Panc1 (cell line): ENCODE data around the gene HOXA2. TPM values are rescaled to one million over a fixed set of nuclear protein-coding genes. Genes with fewer than 3 reads are reported as not detected.
A peak's percentile ranks its signal among the peaks of the same experiment; 100 is the strongest.

Experiments used
- ATAC-seq: fragments of 200-7000 bp; cut with Tn5 transposase; 2 replicates; pipeline ENCODE4 v1.9.1; 2020; ENCODE audit warnings: mild to moderate bottlenecking, moderate library complexity
- BruUV-seq: library from RNA; stranded (reverse); fragments of 400-500 nt; replicated peaks from 2 replicates; lab custom pipeline; 2021; lab: Mats Ljungman, UMichigan
- CTCF ChIA-PET: fragments of 300-600 bp; sonication (Branson Sonifier 250); formaldehyde crosslinking; loops from one replicate; lab custom pipeline; 2022; ENCODE audit warnings: antibody characterized with exemption; lab: Charles Lee
- POLR2A ChIA-PET: fragments of 300-600 bp; sonication (Branson Sonifier 250); formaldehyde crosslinking; loops from one replicate; lab custom pipeline; 2022; ENCODE audit warnings: antibody characterized with exemption; lab: Charles Lee
- DNase-seq: peaks from one replicate; pipeline ENCODE4 v3.0.0-alpha.2; 2010; ENCODE audit warnings: low read depth, low spot score
- H3K27ac ChIP-seq: 2 replicates; pipeline ENCODE4 v1.5.1; 2011; ENCODE audit warnings: mild to moderate bottlenecking, low read length, inconsistent platforms
- H3K27me3 ChIP-seq: fragments of 200-500 bp; sonication (Bioruptor generic); 2 replicates; pipeline ENCODE4 v1.6.0; 2014; ENCODE audit warnings: low read length, inconsistent platforms; ENCODE audit not compliant: control insufficient read depth, insufficient read depth
- H3K36me3 ChIP-seq: fragments of 200-500 bp; sonication (Bioruptor generic); 2 replicates; pipeline ENCODE4 v1.5.1; 2014; ENCODE audit warnings: inconsistent platforms, mild to moderate bottlenecking, low read length, moderate library complexity; ENCODE audit not compliant: control insufficient read depth, insufficient read depth
- H3K4me1 ChIP-seq: 2 replicates; pipeline ENCODE4 v1.5.1; 2011; ENCODE audit warnings: inconsistent platforms, mild to moderate bottlenecking, low read length, moderate library complexity; ENCODE audit not compliant: control insufficient read depth, insufficient read depth
- H3K4me3 ChIP-seq, 2 experiments: 2 replicates each; pipeline ENCODE4 v1.5.1; 2011 to 2012; ENCODE audit warnings: low read depth in 2 of 2, low read length in 2 of 2, mild to moderate bottlenecking in 2 of 2, inconsistent platforms in 1 of 2, moderate library complexity in 1 of 2
- H3K9me3 ChIP-seq: fragments of 200-500 bp; sonication (Bioruptor generic); 2 replicates; pipeline ENCODE4 v1.5.1; 2014; ENCODE audit warnings: low read depth, mild to moderate bottlenecking, inconsistent platforms, low read length, moderate library complexity; ENCODE audit not compliant: control insufficient read depth, insufficient read depth
- POLR2AphosphoS5 ChIP-seq: IDR thresholded peaks from 2 replicates; pipeline ENCODE4 v1.6.1; 2012; ENCODE audit warnings: mild to moderate bottlenecking, low read depth, low read length, moderate library complexity
- SIN3A ChIP-seq: IDR thresholded peaks from 2 replicates; pipeline ENCODE4 v1.6.1; 2012; ENCODE audit warnings: low read depth, mild to moderate bottlenecking, low read length, moderate library complexity, borderline replicate concordance; ENCODE audit not compliant: insufficient read depth
- TCF7L2 ChIP-seq: IDR thresholded peaks from 2 replicates; pipeline ENCODE4 v1.6.1; 2011; ENCODE audit warnings: mild to moderate bottlenecking, low read depth, low read length, inconsistent platforms
- in situ Hi-C: cut with HindIII; loops from 2 replicates; pipeline ENCODE4 v1.10.0; 2016; ENCODE audit warnings: low sequenced_read_pairs, low pct_unique_long_range_greater_than_20kb
- intact Hi-C: fragments of 100-400 bp; cut with micrococcal nuclease; formaldehyde crosslinking; loops from one replicate; pipeline ENCODE4 v1.10.0; 2022; ENCODE audit not compliant: unreplicated experiment
- total RNA-seq: library from RNA; stranded (reverse); gene quantifications from one replicate; pipeline ENCODE4 v1.2.1, GENCODE V29; 2021; ENCODE audit not compliant: unreplicated experiment
- TF ChIP-seq, protein P1 (sequence below): fragments of 450-650 bp; IDR thresholded peaks from 2 replicates; pipeline ENCODE4 v1.5.1; 2017; ENCODE audit warnings: mild to moderate bottlenecking
- TF ChIP-seq, protein P2 (sequence below), 2 experiments: IDR thresholded peaks; 2 replicates each; pipeline ENCODE4 v1.6.1; 2011 to 2012; ENCODE audit warnings: low read depth in 2 of 2, control low read depth in 1 of 2, low read length in 1 of 2, mild to moderate bottlenecking in 1 of 2, moderate library complexity in 1 of 2; ENCODE audit not compliant: insufficient read depth in 1 of 2

Gene HOXA2
- total RNA-seq, 1 experiment from 2014 or later, result 2.9 TPM

DNA sequence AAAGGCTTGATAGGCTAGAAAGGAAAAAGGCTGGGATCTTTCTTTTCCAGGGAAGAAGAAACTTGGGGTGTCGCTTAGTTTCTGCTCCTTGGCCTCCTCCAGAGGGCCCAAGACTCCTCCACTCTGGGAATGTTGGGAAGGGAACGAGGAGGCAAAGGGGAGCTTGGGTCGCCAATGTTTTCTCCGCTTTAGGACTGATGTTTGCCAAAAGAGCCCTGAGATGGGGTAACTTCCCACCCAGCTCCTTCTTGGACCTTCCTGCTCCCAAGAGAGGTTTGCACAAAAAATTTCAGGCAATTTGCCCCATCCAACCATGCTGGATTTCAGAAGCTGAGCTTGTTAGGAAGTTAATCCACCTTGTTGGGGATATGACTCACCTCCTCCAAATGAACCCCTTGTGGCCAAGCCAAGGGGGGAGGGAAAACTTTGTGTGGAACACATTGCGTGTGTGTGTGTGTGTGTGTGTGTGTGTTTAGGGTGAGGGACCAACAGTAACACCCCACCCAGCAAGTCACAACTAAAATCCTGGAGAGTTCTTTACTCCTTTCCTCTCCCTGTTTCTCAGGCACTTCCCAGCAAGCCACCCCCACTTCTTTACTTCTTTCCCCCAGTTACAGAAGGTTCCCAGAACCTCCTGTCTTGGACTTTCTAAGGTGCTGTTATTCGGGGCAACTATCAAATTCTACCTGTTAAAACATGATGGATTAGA is 8.7 kb upstream of the HOXA2 start:
- peak overlapping the region; percentile 100 for H3K27ac ChIP-seq
- CTCF ChIA-PET, result interaction anchor here (0.7 kb wide), 1 partner anchor 232 kb away, joined by 3 read pairs; no protein-coding TSS in a partner anchor
- no peak for DNase-seq

DNA sequence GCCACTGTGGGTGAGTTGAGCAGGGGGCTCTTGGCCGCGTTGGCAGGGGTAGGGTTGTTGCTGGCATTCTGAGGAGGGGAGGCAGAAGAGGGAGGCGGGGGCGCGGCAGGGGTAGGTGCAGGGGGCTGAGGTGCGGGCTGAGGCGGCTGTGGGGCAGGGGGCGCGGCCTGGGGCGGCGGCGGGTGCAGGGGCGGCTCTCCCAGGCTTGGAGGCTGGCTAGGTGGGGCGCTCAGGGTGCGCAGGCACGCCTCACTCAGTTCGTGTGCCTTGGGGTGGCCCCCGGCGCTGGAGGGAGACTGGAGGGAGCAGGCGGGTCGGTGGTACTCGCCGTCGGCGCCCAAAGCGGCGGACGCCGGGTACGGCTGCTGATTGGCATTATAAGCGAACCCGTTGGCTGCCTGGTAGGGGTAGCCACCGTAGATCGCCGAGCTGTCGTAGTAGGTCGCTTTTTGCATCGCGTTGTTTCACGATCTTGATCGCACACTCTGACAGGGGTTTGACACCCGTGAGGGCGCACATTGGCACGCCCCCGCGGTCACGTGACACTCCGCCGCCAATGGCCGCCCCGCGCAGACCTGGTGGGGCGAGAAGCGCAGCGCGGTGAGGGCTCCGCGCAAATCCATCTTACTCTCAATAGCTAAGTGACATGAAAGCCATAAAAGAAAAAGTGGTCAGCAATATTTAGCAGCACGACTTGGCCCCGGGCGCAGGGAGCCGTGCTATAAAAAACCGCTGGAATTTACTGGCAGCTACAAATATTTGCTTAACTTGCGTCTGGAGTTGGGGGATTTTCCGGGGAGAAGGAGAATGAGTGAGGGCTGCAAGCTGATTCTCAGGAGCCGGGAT is 7.9 kb upstream of the HOXA2 start:
- in situ Hi-C loops (no loop called here), intact Hi-C loops (no loop called here)
- peaks cover 49% of the 10 kb centered on the region for H3K4me1 ChIP-seq
- ATAC-seq, result peak; percentile 43
- peak overlapping the region; percentile 77 to 92 for H3K4me3 ChIP-seq
- H3K36me3 ChIP-seq, result 0 out of 2 replicates have a peak, but pooled peaks cover 2% of the 10 kb centered on the region
- ChIA-PET CTCF (interaction anchor here (0.5 to 1.4 kb wide), 3 partner anchors 12 to 247 kb away, joined by 3 to 10 read pairs (median 5); no protein-coding TSS in a partner anchor), POLR2A (interaction anchor here (0.6 to 0.8 kb wide), 4 partner anchors 10 to 532 kb away, joined by 3 to 4 read pairs (median 3); no protein-coding TSS in a partner anchor)
- H3K9me3 ChIP-seq, result no peaks in the 10 kb centered on the region
- H3K27me3 ChIP-seq, result no peaks in the 10 kb centered on the region
- DNase-seq, result no peak
- TF ChIP-seq TCF7L2 (peak; percentile 89), SIN3A (peak; percentile 92), POLR2AphosphoS5 (peak; percentile 90; the same call in 1 of the 2 replicates)
- TF ChIP-seq, protein P1, sequence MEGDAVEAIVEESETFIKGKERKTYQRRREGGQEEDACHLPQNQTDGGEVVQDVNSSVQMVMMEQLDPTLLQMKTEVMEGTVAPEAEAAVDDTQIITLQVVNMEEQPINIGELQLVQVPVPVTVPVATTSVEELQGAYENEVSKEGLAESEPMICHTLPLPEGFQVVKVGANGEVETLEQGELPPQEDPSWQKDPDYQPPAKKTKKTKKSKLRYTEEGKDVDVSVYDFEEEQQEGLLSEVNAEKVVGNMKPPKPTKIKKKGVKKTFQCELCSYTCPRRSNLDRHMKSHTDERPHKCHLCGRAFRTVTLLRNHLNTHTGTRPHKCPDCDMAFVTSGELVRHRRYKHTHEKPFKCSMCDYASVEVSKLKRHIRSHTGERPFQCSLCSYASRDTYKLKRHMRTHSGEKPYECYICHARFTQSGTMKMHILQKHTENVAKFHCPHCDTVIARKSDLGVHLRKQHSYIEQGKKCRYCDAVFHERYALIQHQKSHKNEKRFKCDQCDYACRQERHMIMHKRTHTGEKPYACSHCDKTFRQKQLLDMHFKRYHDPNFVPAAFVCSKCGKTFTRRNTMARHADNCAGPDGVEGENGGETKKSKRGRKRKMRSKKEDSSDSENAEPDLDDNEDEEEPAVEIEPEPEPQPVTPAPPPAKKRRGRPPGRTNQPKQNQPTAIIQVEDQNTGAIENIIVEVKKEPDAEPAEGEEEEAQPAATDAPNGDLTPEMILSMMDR, result no peak
- TF ChIP-seq, protein P2, sequence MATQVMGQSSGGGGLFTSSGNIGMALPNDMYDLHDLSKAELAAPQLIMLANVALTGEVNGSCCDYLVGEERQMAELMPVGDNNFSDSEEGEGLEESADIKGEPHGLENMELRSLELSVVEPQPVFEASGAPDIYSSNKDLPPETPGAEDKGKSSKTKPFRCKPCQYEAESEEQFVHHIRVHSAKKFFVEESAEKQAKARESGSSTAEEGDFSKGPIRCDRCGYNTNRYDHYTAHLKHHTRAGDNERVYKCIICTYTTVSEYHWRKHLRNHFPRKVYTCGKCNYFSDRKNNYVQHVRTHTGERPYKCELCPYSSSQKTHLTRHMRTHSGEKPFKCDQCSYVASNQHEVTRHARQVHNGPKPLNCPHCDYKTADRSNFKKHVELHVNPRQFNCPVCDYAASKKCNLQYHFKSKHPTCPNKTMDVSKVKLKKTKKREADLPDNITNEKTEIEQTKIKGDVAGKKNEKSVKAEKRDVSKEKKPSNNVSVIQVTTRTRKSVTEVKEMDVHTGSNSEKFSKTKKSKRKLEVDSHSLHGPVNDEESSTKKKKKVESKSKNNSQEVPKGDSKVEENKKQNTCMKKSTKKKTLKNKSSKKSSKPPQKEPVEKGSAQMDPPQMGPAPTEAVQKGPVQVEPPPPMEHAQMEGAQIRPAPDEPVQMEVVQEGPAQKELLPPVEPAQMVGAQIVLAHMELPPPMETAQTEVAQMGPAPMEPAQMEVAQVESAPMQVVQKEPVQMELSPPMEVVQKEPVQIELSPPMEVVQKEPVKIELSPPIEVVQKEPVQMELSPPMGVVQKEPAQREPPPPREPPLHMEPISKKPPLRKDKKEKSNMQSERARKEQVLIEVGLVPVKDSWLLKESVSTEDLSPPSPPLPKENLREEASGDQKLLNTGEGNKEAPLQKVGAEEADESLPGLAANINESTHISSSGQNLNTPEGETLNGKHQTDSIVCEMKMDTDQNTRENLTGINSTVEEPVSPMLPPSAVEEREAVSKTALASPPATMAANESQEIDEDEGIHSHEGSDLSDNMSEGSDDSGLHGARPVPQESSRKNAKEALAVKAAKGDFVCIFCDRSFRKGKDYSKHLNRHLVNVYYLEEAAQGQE (IDR thresholded peaks at IDR 0.05; ENCODE audit: insufficient read depth in 1 of 2, low read depth in 2 of 2, low read length in 1 of 2), result no peak
- no TSS peak for BruUV-seq
- peak overlapping the region; percentile 100 for H3K27ac ChIP-seq

More for the DNA sequence above, 8.7 kb upstream of the HOXA2 start:
- H3K4me3 ChIP-seq, result peak overlapping the region; percentile 77 to 92
- POLR2A ChIA-PET, result interaction anchor here (0.6 to 0.8 kb wide), 5 partner anchors 9 to 531 kb away, joined by 3 to 4 read pairs (median 3); no protein-coding TSS in a partner anchor
- 0 out of 2 replicates have a peak, but pooled peaks cover 2% of the 10 kb centered on the region for H3K36me3 ChIP-seq
- no peaks in the 10 kb centered on the region for H3K9me3 ChIP-seq
- peaks cover 41% of the 10 kb centered on the region for H3K4me1 ChIP-seq
- in situ Hi-C loops (no loop called here), intact Hi-C loops (no loop called here)
- ATAC-seq, result no peak
- TF ChIP-seq, protein P2 (IDR thresholded peaks at IDR 0.05; ENCODE audit: insufficient read depth in 1 of 2, low read depth in 2 of 2, low read length in 1 of 2), result no peak
- TF ChIP-seq SIN3A (no peak; the same call in 1 of the 2 replicates), TCF7L2 (no peak), POLR2AphosphoS5 (peak; percentile 8; the same call in 1 of the 2 replicates)
- TF ChIP-seq, protein P1, result no peak
- BruUV-seq, result no TSS peak
- H3K27me3 ChIP-seq, result no peaks in the 10 kb centered on the region
